Dendritic cell treated with granulocyte-macrophage colony-stimulating factor and Interleukin-4, amounts not matched to agents 40 ng/mL and 50 ng/mL, for 4 days (primary cell): Measurements from ENCODE around the gene CRACDL.
"Not testable (repeated sequence)": the region's sequence is repeated elsewhere in the genome, so short reads cannot be mapped to it uniquely, and the experiment has no call there.

Experiments
- H3K27ac Mint-ChIP-seq: one replicate; pipeline ENCODE4 v1.8.0; 2022; ENCODE audit warnings: mild to moderate bottlenecking, mixed read lengths
- H3K27me3 Mint-ChIP-seq: one replicate; pipeline ENCODE4 v1.8.0; 2022; ENCODE audit warnings: mild to moderate bottlenecking, mixed read lengths
- H3K36me3 Mint-ChIP-seq: one replicate; pipeline ENCODE4 v1.8.0; 2022; ENCODE audit warnings: low read depth, mixed read lengths
- H3K4me1 Mint-ChIP-seq: one replicate; pipeline ENCODE4 v1.8.0; 2022; ENCODE audit warnings: low read depth, mixed read lengths
- H3K4me3 Mint-ChIP-seq: one replicate; pipeline ENCODE4 v1.8.0; 2022; ENCODE audit warnings: mild to moderate bottlenecking, moderate library complexity, mixed read lengths
- H3K9me3 Mint-ChIP-seq: one replicate; pipeline ENCODE4 v1.8.0; 2022; ENCODE audit warnings: mixed read lengths
- intact Hi-C: fragments of 100-400 bp; cut with micrococcal nuclease; formaldehyde crosslinking; loops from one replicate; pipeline ENCODE4 v1.15.0; 2022

Gene CRACDL

GRCh38 chr2:98903767-98904485 is 32.1 kb downstream of the CRACDL start:
- Mint-ChIP-seq H3K27me3 (peaks cover 4% of the 10 kb centered on the region), H3K27ac (no peak overlapping the region), H3K9me3 (no peaks in the 10 kb centered on the region), H3K36me3 (no peaks in the 10 kb centered on the region), H3K4me3 (no peak overlapping the region), H3K4me1 (peaks cover 9% of the 10 kb centered on the region)
- intact Hi-C loops, result no loop called here

GRCh38 chr2:98903064-98903355 is 33.0 kb downstream of the CRACDL start:
- Mint-ChIP-seq H3K27ac (no peak overlapping the region), H3K4me3 (no peak overlapping the region), H3K36me3 (no peaks in the 10 kb centered on the region), H3K4me1 (no peaks in the 10 kb centered on the region), H3K9me3 (no peaks in the 10 kb centered on the region), H3K27me3 (no peaks in the 10 kb centered on the region)
- intact Hi-C loops, result no loop called here

GRCh38 chr2:98902209-98903063 is 33.6 kb downstream of the CRACDL start:
- intact Hi-C loops, result no loop called here
- Mint-ChIP-seq H3K36me3 (no peaks in the 10 kb centered on the region), H3K27ac (no peak overlapping the region), H3K27me3 (no peaks in the 10 kb centered on the region), H3K9me3 (no peaks in the 10 kb centered on the region), H3K4me3 (no peak overlapping the region), H3K4me1 (no peaks in the 10 kb centered on the region)

GRCh38 chr2:98901702-98902101 is 34.3 kb downstream of the CRACDL start:
- no peaks in the 10 kb centered on the region for H3K27me3 Mint-ChIP-seq
- intact Hi-C loops, result no loop called here
- no peak overlapping the region for H3K27ac Mint-ChIP-seq

GRCh38 chr2:98901291-98901690 is 34.7 kb downstream of the CRACDL start:
- intact Hi-C loops, result no loop called here
- Mint-ChIP-seq H3K9me3 (no peaks in the 10 kb centered on the region), H3K27ac (no peak overlapping the region)

More at GRCh38 chr2:98901702-98902101, 34.3 kb downstream of the CRACDL start:
- H3K4me3 Mint-ChIP-seq, result no peak overlapping the region
- no peaks in the 10 kb centered on the region for H3K4me1 Mint-ChIP-seq
- no peaks in the 10 kb centered on the region for H3K9me3 Mint-ChIP-seq
- no peaks in the 10 kb centered on the region for H3K36me3 Mint-ChIP-seq

GRCh38 chr2:98900721-98901120 is 35.3 kb downstream of the CRACDL start:
- Mint-ChIP-seq H3K27me3 (no peaks in the 10 kb centered on the region), H3K27ac (no peak overlapping the region), H3K36me3 (no peaks in the 10 kb centered on the region), H3K4me3 (no peak overlapping the region), H3K9me3 (no peaks in the 10 kb centered on the region), H3K4me1 (no peaks in the 10 kb centered on the region)
- intact Hi-C loops, result no loop called here

More at GRCh38 chr2:98901291-98901690, 34.7 kb downstream of the CRACDL start:
- H3K36me3 Mint-ChIP-seq, result no peaks in the 10 kb centered on the region
- H3K4me1 Mint-ChIP-seq, result no peaks in the 10 kb centered on the region
- no peak overlapping the region for H3K4me3 Mint-ChIP-seq
- no peaks in the 10 kb centered on the region for H3K27me3 Mint-ChIP-seq

GRCh38 chr2:98899703-98900078 is 36.3 kb downstream of the CRACDL start:
- H3K27ac Mint-ChIP-seq, H3K4me3 Mint-ChIP-seq, H3K27me3 Mint-ChIP-seq, intact Hi-C loops, H3K4me1 Mint-ChIP-seq, H3K9me3 Mint-ChIP-seq, H3K36me3 Mint-ChIP-seq: not testable (repeated sequence)

GRCh38 chr2:98899041-98899702 is 36.9 kb downstream of the CRACDL start:
- H3K9me3 Mint-ChIP-seq, result no peaks in the 10 kb centered on the region
- intact Hi-C loops, result no loop called here
- H3K27me3 Mint-ChIP-seq, result no peaks in the 10 kb centered on the region
- no peaks in the 10 kb centered on the region for H3K36me3 Mint-ChIP-seq
- H3K4me1 Mint-ChIP-seq, result peaks cover 1% of the 10 kb centered on the region
- no peak overlapping the region for H3K4me3 Mint-ChIP-seq
- H3K27ac Mint-ChIP-seq, result no peak overlapping the region

- intact Hi-C loops, result no loop called here
- no peak overlapping the region for H3K4me3 Mint-ChIP-seq
- H3K27me3 Mint-ChIP-seq, result no peaks in the 10 kb centered on the region
- peaks cover 5% of the 10 kb centered on the region for H3K4me1 Mint-ChIP-seq
- no peaks in the 10 kb centered on the region for H3K9me3 Mint-ChIP-seq
- H3K36me3 Mint-ChIP-seq, result no peaks in the 10 kb centered on the region
- no peak overlapping the region for H3K27ac Mint-ChIP-seq
These were observed 37.6 kb downstream of the CRACDL start for GRCh38 chr2:98898423-98898841.

- H3K4me1 Mint-ChIP-seq, result peaks cover 5% of the 10 kb centered on the region
- no peaks in the 10 kb centered on the region for H3K9me3 Mint-ChIP-seq
- H3K27me3 Mint-ChIP-seq, result no peaks in the 10 kb centered on the region
- H3K36me3 Mint-ChIP-seq, result no peaks in the 10 kb centered on the region
- intact Hi-C loops, result no loop called here
- H3K27ac Mint-ChIP-seq, result no peak overlapping the region
- H3K4me3 Mint-ChIP-seq, result no peak overlapping the region
These were observed 38.3 kb downstream of the CRACDL start for GRCh38 chr2:98897746-98898145.

GRCh38 chr2:98896944-98897343 is 39.1 kb downstream of the CRACDL start:
- intact Hi-C loops, result no loop called here
- Mint-ChIP-seq H3K36me3 (no peaks in the 10 kb centered on the region), H3K27ac (no peak overlapping the region), H3K4me1 (peaks cover 5% of the 10 kb centered on the region), H3K9me3 (no peaks in the 10 kb centered on the region), H3K27me3 (no peaks in the 10 kb centered on the region), H3K4me3 (no peak overlapping the region)

- no peak overlapping the region for H3K4me3 Mint-ChIP-seq
- H3K27me3 Mint-ChIP-seq, result no peaks in the 10 kb centered on the region
- intact Hi-C loops, result no loop called here
- no peak overlapping the region for H3K27ac Mint-ChIP-seq
- peaks cover 5% of the 10 kb centered on the region for H3K4me1 Mint-ChIP-seq
- H3K9me3 Mint-ChIP-seq, result no peaks in the 10 kb centered on the region
- no peaks in the 10 kb centered on the region for H3K36me3 Mint-ChIP-seq
These were observed 39.6 kb downstream of the CRACDL start for GRCh38 chr2:98896416-98896815.

- peaks cover 5% of the 10 kb centered on the region for H3K4me1 Mint-ChIP-seq
- H3K27me3 Mint-ChIP-seq, result no peaks in the 10 kb centered on the region
- intact Hi-C loops, result no loop called here
- no peak overlapping the region for H3K4me3 Mint-ChIP-seq
- no peaks in the 10 kb centered on the region for H3K36me3 Mint-ChIP-seq
- H3K27ac Mint-ChIP-seq, result no peak overlapping the region
- no peaks in the 10 kb centered on the region for H3K9me3 Mint-ChIP-seq
These were observed 40.1 kb downstream of the CRACDL start for GRCh38 chr2:98895901-98896300.

GRCh38 chr2:98895221-98895620 is 40.8 kb downstream of the CRACDL start:
- Mint-ChIP-seq H3K36me3 (no peaks in the 10 kb centered on the region), H3K27ac (no peak overlapping the region), H3K27me3 (no peaks in the 10 kb centered on the region), H3K4me3 (no peak overlapping the region), H3K9me3 (no peaks in the 10 kb centered on the region), H3K4me1 (peaks cover 5% of the 10 kb centered on the region)
- intact Hi-C loops, result no loop called here
